Suprapubic skin (tissue), 3 donors: ENCODE results near the gene SYT2.

Experiments
- CTCF ChIP-seq, 2 donors: fragments of 200-600 bp in 1 of 2; fragments of 450-650 bp in 1 of 2; sonication (generic) in 1 of 2; IDR thresholded peaks; one replicate each; pipeline ENCODE4 v1.5.1; 2016 to 2019; ENCODE audit warnings: antibody characterized with exemption in 2 of 2, mild to moderate bottlenecking in 1 of 2, moderate library complexity in 1 of 2
- POLR2A ChIP-seq, 2 donors: fragments of 450-650 bp; IDR thresholded peaks; one replicate each; pipeline ENCODE4 v1.6.1; 2017; ENCODE audit warnings: antibody characterized with exemption in 2 of 2, mild to moderate bottlenecking in 2 of 2, moderate library complexity in 2 of 2

GRCh38 chr1:202677433-202677832, 32.8 kb downstream of the SYT2 start:
- TF ChIP-seq CTCF (IDR thresholded peaks at IDR 0.05) (no peak), POLR2A (IDR thresholded peaks at IDR 0.05) (no peak)
